GM21619 (cell line): ENCODE measurements around the gene PCDHGC5.

Experiments used
- ATAC-seq: cut with Tn5 transposase; IDR thresholded peaks from one replicate; pipeline ENCODE4 v1.9.1; 2021; ENCODE audit not compliant: unreplicated experiment

The PCDHGC5 gene

GRCh38 chr5:141490771-141491170 is 1.9 kb downstream of the PCDHGC5 start:
- ATAC-seq: no peak

GRCh38 chr5:141491323-141492167 is 2.7 kb downstream of the PCDHGC5 start:
- peak; percentile 33 for ATAC-seq

GRCh38 chr5:141492168-141492885 is 3.4 kb downstream of the PCDHGC5 start:
- peak; percentile 51 for ATAC-seq

DNA sequence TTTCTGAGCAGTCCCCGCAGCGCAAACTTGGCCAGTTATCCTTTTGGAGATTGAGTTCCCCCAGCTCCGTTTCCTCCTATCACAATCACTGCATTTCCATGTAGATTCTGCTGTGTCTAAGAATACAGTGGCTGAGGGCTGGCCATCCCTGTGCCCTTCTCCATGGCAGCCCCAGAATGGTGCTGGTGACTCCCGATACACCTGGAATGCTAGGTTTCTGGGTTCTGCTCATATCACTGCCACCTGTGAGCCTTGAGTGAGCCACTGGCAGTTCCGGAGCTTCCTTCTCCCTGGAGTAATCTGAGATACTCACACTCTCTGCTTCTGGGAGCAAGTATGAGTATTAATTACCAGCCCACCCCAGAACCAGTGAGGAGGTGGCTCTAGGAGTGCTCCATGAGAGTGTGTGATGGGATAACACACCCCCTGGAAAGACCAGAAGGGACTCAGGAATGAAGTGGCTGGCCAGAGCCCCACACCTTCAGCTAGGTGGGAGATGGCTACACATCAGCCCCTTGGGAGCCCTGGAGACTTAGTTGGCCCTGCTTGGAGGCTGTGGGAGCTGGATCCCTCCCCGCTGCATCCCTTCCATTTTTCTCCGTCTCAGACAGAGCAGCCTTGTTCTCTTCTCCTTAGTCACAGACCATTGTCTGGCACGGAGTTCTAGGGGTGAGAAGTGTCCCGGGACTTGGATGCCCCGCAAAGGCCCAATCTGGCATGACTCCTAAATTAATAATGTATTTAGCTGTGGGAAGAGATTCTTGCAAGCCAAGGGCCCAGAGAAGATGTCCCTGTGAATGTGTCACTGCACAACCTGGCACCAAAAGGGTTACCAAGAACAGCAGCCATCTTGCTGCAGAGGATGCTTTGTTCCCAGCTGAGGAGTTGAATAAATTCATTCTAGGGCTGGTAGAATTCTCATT is 4.9 kb downstream of the PCDHGC5 start:
- no peak for ATAC-seq

DNA sequence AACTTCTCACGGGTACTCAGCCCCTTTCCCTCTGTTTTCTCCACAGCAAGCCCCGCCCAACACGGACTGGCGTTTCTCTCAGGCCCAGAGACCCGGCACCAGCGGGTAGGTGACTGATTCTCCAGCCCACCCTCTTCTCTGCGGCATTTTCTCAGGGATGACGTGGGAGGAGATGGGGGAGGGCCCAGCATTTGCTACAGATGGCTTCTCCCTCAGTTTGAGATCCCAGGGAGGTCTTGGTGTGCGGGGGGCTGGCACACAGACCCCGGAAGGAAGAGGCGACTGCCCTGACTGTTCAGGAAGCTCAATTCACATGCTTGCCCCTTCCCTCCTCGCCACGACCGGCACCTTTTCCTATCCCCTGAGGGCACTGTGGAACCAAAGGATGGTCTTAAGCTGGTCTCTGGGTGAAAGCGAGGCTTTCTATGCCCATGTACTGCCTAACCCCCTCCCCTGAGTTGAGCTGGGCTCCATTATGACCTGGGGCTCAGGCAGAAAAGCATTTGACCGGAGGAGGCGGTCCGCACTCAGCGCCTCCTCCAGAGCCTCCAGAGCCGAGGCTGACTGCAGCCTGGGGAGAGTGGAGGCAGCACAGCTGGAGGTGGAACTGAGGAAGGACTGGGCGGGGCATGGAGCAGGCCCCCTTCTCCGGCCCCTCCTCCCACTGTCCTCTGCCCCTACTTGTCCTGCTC is 6.0 kb downstream of the PCDHGC5 start:
- no peak for ATAC-seq

DNA sequence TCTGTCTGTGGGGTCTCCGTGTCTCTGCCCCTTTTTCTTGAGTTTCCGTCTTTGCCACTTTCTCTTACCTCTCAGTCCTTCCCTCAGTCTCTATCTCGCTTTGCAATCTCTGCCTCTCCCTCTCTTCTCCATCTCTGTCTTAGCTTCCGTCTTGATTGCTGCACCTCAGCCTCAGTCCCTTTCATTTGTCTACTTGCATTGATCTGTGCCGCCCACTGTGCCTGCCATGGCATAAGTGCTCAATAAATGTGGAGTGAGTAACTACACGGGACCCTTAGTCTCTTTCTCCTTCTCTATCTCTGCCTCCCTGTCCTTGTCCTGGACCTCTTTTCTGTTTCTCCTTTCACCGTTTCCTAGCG is 6.6 kb downstream of the PCDHGC5 start:
- no peak for ATAC-seq

DNA sequence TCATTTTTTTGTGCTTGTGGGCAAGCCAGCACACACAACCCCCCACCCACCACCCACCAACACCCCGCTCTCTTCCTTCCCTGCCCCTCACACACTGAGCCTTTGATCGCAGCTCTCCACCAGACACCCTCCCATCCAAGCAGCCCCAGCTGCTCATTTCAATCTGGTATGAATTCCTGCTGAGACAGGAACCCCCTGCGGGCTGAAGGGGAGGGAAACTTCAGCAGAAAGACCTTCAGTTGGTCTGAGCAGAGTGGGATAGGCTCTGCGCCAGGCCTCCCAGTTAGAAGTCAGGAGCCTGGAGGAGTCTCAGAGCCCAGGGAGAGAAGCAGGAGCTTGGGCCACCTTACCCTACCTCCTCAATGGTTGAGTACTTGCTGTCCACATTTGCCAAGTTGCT is 7.2 kb downstream of the PCDHGC5 start:
- no peak for ATAC-seq

DNA sequence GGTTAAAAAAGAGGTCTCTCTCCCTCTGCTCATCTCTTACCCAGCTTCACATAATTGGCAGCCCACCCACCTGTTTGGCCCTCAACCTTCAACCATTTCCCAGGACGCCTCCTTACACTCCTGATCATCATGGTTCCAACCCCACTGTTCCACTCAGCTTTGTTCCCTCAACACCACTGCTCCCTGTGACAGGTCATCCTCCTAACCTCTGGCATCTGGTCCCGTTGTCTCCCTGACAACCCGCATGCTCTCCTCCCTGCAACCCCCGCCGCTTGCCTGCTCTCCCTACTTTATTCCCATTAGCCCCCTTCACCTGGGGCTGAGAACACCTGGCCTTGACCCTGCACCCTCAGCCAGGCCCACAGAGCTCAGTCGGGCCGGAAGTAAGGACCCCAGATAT is 12.9 kb downstream of the PCDHGC5 start:
- ATAC-seq: no peak

- ATAC-seq: no peak
These were observed 14.8 kb downstream of the PCDHGC5 start for GRCh38 chr5:141503681-141504080.

GRCh38 chr5:141504216-141504615 is 15.3 kb downstream of the PCDHGC5 start:
- ATAC-seq: no peak

- ATAC-seq: no peak
These were observed 17.7 kb downstream of the PCDHGC5 start for GRCh38 chr5:141506381-141507155.

- peak; percentile 35 for ATAC-seq
These were observed 18.7 kb downstream of the PCDHGC5 start for GRCh38 chr5:141507387-141508091.

DNA sequence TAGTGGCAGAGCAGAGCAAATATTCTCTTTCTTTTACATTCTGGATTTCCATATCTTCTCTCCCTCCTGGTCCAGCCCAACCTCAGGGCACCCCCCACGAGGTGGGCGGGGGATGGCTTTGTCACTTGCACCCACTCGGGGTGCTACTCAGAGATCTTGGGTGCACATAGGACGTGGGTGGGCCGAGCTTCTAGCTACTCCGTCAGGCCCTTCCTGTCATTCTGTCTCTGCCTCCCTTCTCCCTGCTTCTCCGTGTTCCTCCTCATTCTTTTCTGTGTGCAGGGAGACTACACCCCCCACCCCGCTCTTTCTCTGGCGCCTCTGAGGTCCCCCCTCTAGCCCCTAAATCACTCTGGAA is 19.5 kb downstream of the PCDHGC5 start:
- ATAC-seq: no peak

DNA sequence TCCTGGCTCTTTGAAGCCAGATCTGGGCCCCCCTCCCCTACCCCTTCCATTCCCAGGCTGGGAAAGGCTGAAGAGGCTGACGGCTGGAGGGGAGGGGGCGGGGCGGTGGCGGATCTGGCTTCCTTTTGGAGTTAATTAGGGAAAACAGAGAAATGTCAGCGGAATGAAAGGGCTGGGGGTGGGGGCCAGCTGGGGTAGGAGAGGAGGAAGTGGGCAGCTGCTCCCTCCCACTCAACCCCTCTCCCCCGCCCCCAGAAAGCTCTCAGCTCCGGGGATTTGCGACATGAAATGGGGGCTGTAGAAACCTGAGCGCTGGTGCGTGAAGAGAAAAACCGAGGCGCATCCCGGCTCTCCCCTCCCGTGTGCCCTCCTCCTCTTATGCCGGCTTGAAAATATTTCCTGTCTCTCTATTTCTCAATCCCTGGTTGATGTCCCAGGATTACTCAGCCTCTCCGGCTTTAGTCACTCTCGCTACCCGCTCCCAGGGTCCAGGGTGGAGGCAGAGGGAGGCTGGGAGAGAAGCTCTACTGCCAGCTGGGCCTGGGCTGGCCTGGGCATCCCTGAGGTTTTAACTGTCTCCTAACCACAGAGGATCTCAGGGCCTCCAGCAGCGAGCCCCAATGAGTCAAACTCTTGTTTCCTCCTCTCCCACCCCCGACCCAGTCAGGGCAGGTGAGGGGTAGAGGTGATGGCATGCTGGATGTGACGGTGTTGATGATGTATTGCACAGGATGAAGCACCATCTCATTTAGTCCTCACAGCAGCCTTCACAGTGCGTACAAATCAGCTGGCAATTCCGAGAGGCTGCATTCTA is 20.1 kb downstream of the PCDHGC5 start:
- no peak for ATAC-seq

DNA sequence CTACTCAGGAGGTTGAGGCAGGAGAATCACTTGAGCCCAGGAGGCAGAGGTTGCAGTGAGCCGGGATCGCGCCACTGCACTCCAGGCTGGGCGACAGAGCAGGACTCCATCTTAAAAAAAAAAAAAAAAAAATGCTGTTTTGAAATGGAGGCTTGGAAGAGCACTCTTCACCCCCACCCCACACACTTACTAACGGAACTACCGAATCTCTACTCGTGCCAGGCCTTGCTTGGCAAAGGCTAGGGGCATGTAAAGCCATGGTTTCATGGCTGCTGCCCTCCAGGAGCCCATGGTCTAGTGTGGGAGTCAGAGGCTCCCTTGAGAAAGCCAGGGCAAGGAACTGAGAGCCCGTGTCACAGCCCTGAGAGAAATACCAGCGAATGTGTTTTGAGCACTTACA is 21.3 kb downstream of the PCDHGC5 start:
- ATAC-seq: no peak

DNA sequence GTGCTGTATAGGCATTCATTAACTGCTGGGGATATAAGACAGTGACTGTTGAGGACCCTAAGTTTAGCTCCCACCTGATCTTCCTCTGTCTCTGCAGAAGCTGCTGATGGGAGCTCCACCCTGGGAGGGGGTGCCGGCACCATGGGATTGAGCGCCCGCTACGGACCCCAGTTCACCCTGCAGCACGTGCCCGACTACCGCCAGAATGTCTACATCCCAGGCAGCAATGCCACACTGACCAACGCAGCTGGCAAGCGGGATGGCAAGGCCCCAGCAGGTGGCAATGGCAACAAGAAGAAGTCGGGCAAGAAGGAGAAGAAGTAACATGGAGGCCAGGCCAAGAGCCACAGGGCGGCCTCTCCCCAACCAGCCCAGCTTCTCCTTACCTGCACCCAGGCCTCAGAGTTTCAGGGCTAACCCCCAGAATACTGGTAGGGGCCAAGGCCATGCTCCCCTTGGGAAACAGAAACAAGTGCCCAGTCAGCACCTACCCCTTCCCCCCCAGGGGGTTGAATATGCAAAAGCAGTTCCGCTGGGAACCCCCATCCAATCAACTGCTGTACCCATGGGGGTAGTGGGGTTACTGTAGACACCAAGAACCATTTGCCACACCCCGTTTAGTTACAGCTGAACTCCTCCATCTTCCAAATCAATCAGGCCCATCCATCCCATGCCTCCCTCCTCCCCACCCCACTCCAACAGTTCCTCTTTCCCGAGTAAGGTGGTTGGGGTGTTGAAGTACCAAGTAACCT is 22.1 kb downstream of the PCDHGC5 start:
- ATAC-seq: peak; percentile 40

DNA sequence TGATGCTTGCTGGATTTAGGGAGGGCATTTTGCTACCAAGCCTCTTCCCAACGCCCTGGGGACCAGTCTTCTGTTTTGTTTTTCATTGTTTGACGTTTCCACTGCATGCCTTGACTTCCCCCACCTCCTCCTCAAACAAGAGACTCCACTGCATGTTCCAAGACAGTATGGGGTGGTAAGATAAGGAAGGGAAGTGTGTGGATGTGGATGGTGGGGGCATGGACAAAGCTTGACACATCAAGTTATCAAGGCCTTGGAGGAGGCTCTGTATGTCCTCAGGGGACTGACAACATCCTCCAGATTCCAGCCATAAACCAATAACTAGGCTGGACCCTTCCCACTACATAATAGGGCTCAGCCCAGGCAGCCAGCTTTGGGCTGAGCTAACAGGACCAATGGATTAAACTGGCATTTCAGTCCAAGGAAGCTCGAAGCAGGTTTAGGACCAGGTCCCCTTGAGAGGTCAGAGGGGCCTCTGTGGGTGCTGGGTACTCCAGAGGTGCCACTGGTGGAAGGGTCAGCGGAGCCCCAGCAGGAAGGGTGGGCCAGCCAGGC is 23.0 kb downstream of the PCDHGC5 start:
- ATAC-seq: no peak
